ENCODE measurements around the gene SLC25A13.

Gene SLC25A13

DNA sequence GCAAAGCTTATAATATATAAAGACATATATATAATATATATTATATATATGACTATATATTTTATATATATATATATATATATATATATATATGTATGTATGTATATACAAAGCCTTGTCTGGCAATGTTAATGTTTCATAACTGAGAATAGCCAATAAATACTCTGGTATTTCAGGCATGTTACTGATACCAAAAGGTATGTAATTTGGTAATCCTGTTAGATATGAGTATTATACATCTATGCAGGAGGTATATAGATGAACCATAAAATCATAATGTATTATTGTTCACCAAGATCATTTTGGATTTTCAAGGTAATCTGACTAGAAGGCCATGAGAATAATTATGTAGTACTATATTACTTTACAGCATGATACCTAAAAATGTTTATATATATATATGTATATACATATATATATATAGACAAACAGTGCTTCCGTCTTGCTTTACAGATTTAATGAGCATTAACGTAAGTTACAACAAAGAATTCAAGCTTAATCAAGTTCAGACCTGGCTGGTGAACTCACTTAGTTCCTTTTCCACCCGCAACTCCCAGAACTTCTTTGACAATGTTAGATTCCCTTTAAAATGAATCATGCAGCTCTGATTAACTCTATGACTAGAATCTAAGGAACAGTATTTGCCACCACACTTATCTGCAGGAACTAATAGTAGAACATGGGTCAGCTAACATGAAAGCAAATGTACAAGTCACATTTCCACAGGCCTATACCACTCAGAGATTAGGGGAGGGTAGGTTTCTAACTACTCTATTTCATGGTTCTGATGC is 82.7 kb downstream of the SLC25A13 start:
- DNase-seq, result no peak

DNA sequence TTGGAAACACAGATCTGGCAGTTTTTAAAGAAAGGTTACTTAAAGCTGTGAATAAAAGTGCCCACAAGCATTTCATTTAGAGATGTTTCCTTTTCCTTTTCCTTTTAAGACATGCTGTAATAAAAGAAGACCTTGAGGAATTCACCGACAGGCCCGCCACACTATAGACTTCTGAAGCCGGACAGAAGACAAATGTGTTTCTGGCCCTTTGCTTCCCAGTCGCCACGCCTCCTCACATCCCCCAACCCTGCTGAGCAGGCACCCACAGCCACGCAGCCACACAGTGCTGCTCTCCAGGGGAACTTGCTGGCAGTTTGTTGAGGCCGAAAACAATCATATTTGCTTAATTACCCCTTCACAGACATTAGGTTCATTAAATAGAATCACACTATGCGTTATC is 83.4 kb downstream of the SLC25A13 start:
- DNase-seq, result no peak

DNA sequence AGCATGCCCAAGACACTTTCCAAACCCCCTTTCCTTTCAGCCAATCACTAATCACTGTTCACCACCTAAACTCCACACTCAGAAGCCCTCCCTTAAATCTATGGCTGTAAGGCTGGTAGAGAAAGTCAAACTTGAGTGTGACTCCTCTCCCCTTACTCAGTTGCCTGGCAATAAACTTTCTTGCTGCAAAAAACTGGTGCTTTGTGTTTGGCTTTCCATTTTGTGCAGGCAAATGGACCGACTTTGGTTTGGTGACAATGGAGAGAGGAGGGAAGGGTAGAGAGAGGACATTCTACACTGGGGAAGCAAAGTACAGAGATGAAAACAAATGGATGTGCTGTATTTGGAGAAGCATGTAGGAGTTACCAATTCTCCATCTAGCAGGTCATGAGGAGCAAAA is 84.9 kb downstream of the SLC25A13 start:
- DNase-seq, result no peak

DNA sequence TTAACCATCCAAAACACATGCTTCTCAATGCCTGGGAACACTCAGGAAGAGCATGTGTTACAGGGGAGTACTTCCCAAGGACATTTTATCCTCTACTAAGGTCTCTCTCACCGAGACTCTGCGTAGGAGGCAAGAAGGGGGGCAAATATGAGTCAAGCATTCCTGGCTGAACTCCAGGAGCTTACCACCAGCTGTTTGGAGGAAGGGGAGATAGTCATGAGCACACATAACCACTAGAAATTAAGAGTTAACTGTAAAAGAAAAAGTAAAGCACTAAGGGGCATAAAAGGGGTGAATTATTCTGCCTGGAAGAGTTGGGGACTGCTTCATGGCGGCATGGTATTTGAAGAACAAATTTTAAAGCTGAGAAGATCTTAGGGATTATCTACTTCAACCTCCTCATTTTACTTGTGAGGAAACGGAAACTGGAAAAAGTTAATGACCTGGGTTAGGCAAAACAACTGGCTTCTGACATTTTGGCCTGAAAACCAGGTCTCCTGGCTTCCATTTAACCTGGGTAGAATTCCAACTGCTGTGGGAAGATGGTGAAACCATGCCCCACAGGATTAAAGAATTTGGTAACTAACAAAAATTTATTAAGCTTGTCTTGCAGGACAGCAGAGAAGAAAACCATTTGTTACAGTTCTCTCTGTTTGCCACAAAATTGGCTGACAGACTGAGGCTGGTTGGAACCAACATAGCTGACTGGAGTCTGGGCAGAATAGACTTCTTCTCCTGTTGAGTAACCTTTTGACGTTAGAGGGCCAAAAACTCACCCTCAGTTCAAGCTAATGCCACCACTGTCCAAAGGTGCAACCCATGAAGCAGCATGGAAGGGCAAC is 85.5 kb downstream of the SLC25A13 start:
- peak; percentile 69 for DNase-seq

DNA sequence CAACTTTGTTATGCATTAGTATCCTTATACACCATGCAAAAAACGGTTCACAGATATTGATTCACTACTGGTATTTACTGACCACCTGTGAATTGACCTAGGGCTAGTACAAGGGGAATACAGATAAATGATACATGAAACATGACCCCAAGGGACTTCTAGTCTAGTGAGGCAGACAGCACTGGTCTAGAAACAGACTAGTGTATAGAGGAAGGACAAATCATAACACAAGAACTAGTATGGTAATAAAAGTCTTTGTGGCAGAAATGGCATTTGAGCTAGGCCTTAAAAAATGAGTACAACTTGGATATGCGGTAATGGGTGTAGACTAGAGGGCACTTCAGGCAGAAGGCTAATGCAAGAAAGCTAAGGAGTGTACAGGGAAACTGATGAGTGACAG is 86.6 kb downstream of the SLC25A13 start:
- no peak for DNase-seq

- DNase-seq, result no peak
These were observed 88.3 kb downstream of the SLC25A13 start for GRCh38 chr7:96233528-96234154.

GRCh38 chr7:96233084-96233483 is 88.8 kb downstream of the SLC25A13 start:
- DNase-seq, result no peak

DNA sequence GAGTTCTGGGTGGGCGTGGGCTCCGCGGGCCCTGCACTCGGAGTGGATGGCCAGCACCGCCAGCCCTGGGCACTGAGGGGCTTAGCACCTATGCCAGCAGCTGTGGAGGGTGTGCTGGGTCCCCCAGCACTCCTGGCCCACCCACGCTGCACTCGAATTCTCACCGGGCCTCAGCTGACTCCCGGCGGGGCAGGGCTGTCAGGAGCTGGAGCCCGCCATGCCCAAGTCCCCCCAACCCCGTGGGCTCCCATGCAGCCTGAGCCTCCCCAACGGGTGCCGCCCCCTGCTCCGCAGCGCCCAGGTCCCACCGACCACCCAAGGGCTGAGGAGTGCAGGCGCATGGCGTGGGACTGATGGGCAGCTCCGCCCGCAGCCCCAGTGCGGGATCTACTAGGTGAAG is 93.1 kb downstream of the SLC25A13 start:
- no peak for DNase-seq

DNA sequence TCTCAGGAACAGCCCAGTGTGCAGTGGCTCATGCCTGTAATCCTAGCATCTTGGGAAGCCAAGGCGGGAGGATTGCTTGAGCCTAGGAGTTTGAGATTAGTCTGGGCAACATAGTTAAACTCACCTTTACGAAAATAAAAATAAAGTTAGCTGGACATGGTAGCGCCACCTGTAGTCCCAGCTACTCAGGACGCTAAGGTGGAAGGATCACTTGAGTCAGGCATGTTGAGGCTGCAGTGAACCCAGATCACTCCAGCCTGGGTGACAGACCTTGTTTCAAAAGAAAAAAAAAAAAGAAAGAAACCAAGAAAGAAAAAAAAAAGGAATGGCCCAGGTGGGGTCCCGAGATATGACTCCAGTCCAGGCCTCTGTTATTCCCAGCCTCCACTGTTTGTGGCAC is 96.6 kb downstream of the SLC25A13 start:
- no peak for DNase-seq

- DNase-seq, result no peak
These were observed 97.2 kb downstream of the SLC25A13 start for GRCh38 chr7:96224685-96225084.

- no peak for DNase-seq
These were observed 97.8 kb downstream of the SLC25A13 start for GRCh38 chr7:96224073-96224472.

DNA sequence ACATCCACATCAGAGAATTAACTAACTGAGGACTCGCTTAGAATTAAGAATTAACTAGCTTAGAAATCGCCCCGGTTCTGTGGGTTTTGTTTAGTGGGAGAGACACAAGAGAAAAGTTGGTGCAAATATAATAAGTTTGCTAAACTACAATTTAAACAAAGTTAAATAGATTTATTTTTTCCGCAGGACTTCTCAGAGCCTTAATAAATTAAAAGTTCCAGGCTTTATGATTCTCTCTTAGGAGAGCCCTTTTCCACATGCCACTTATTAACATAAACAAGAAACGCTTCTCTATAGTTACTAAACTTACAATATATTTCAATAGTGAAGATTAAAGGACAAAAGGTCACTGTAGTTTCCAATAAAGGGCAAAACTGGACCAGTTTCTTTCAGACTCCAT is 100.0 kb downstream of the SLC25A13 start:
- DNase-seq, result no peak

GRCh38 chr7:96219378-96220130 is 102.3 kb downstream of the SLC25A13 start:
- no peak for DNase-seq

DNA sequence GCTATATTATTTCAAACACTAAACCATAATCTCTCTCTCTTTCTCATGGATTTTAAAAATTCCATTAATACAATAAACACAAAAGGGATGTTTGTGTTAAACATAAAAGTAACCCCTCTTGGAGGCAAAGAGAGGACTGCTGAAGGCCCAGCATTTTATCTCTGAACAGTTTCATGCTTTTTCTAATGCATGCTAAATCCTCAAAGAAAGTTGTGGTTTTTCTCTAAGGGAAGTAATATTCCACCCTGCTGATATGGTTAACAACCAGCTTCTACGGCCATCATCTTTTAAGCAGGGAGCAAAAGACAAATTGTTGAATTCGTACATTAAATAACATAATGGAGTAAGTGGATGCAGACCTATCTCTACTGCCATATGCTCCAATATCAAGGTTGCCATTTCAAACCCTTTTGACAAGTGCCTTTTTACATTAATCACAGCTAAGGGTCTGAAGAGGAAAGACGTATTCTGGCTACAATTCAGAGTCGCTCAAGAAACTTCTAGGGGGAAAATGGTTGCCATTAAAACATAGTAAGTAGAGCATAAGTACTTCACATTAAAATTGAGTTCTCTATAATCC is 103.1 kb downstream of the SLC25A13 start:
- no peak for DNase-seq

- DNase-seq, result no peak
These were observed 104.8 kb downstream of the SLC25A13 start for GRCh38 chr7:96217147-96217546.

GRCh38 chr7:96216373-96216772 is 105.5 kb downstream of the SLC25A13 start:
- no peak for DNase-seq

GRCh38 chr7:96212474-96212873 is 109.4 kb downstream of the SLC25A13 start:
- no peak for DNase-seq

- no peak for DNase-seq
These were observed 109.9 kb downstream of the SLC25A13 start for GRCh38 chr7:96211954-96212353.

GRCh38 chr7:96205665-96206064 is 116.2 kb downstream of the SLC25A13 start:
- DNase-seq, result no peak

- no peak for DNase-seq
These were observed 117.3 kb downstream of the SLC25A13 start for GRCh38 chr7:96204601-96205000.

DNA sequence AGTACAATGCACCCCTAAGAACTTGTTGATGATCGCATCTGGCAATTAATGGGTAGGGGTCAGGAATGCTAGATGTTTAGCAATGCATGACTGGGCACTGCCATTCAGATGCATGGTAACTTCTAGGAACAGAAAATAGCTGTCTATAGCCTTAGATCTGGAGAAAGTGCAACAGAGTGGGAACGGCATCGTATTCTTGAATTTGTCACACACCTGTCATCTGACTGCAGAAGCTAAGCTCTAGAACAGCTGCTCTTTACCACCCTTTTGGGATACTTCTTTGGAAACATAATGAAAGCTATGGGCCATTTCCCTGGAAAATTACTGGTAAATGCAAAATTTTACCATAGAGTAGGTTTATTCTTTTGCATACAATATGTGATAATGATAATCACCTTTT is 118.1 kb downstream of the SLC25A13 start:
- DNase-seq, result no peak

DNA sequence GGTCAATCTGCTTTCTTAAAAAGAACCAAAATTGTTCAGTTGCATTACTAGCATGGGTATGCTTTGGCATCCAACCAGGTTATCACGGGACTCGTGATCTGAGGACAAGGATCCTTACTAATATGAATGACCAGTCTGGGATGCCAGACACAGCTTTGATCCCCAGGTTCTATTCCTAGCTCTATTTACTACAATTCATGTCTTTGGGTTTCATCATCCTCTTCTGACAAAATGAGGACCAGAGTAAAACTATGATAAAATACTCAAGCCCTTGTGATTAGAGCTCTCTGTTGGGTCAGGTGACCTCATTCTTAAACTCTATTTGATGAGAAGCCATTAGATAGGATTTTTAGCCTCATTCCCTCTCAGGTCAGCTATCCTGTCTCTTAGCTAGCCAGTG is 119.8 kb downstream of the SLC25A13 start:
- DNase-seq, result no peak

GRCh38 chr7:96200740-96201139 is 121.2 kb downstream of the SLC25A13 start:
- no peak for DNase-seq

All from NCI-H2171 (cell line).